Adipocyte (in vitro differentiated cells): ENCODE measurements around the gene CFAP58.

Source experiments
- DNase-seq: peaks from one replicate; pipeline ENCODE4 v3.0.0-alpha.2; 2015; ENCODE audit warnings: low read depth
- H3K27me3 ChIP-seq: replicated peaks from 2 replicates; pipeline ENCODE4 v1.7.0; 2013; ENCODE audit warnings: mild to moderate bottlenecking, low read length, moderate library complexity; ENCODE audit not compliant: control insufficient read depth, insufficient read depth
- H3K36me3 ChIP-seq: 2 replicates; pipeline ENCODE4 v1.7.0; 2013; ENCODE audit warnings: low read length, mild to moderate bottlenecking, moderate library complexity; ENCODE audit not compliant: control insufficient read depth, insufficient read depth, severe bottlenecking
- H3K4me1 ChIP-seq: 2 replicates; pipeline ENCODE4 v1.7.0; 2013; ENCODE audit warnings: mild to moderate bottlenecking, low read length, moderate library complexity; ENCODE audit not compliant: control insufficient read depth, insufficient read depth
- H3K4me3 ChIP-seq: 2 replicates; pipeline ENCODE4 v1.7.0; 2013; ENCODE audit warnings: mild to moderate bottlenecking, low read length, moderate library complexity
- H3K9ac ChIP-seq: 2 replicates; pipeline ENCODE4 v1.7.0; 2013; ENCODE audit warnings: mild to moderate bottlenecking, low read length, moderate library complexity
- H3K9me3 ChIP-seq: 2 replicates; pipeline ENCODE4 v1.7.0; 2013; ENCODE audit warnings: mild to moderate bottlenecking, low read length, moderate library complexity; ENCODE audit not compliant: control insufficient read depth

Gene CFAP58

DNA sequence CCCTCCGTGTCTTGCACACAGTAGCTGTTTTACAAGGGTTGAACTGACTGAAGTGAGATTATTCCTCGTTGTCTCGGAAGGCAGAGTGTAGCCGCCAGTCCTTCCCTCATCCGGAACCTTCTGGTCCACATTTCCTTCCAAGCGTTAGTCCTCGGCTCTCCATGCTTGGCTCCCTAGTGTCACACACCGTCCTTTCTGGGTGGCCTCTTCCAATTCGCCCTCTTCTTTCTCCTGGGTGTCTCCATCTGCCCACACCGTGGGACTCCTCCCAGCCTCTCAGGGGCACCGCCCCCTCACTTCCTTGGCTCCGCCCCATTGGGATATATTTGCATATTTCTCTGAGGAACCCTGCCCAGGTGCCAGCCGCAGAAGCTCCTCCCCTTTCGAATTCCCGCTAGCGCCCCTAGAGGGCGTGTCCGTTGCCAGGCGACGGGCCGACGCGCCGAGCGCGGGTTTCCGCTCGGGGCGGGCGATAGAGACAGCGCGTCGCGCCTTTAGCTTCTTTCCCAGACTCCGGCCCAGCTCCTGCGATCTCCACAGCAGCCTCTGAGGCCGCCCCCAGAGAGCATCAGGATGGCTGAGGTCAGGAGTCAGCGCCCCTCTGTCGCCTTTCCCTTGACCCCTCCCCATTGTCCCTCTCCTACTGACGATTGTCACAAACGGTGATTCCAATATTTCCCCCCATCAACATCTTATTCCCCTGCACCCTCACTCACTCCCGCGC is at the start of gene CFAP58:
CFAP58 (plus strand) TSS at position 509 of the 724 bp plus-strand sequence; CDS start at position 574, 65 bp downstream.
- Histone ChIP-seq H3K4me3 (peak within 1 kb of the TSS; percentile 80), H3K9me3 (no peaks in the 10 kb centered on the region), H3K4me1 (peaks cover 34% of the 10 kb centered on the region), H3K27me3 (no peaks in the 10 kb centered on the region), H3K36me3 (no peaks in the 10 kb centered on the region), H3K9ac (peak within 1 kb of the TSS; percentile 53)
- DNase-seq, result peak; percentile 85

DNA sequence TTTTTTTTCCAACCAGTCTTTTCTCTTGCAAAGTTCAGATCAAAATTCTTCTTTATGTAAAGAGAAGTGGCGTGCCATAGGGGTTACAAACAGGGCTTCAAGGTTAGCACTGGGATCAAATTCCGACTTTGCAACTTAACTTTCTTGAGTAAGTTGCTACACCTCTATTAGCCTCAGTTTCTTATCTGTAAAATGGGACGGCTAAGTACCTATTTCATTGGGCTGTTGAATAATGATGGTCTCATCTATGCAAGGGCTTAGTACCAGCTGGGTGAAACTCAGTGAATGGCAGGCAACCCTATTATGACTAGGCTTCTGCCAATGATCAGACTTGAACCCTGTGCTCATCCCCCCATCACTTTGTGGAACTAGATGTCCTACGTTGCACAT is 49.3 kb upstream of the CFAP58 start:
- Histone ChIP-seq H3K27me3 (no peaks in the 10 kb centered on the region), H3K4me3 (no peak overlapping the region), H3K9ac (no peak overlapping the region), H3K9me3 (no peaks in the 10 kb centered on the region), H3K36me3 (no peaks in the 10 kb centered on the region), H3K4me1 (peaks cover 36% of the 10 kb centered on the region)
- DNase-seq, result no peak

GRCh38 chr10:104304927-104305326 is 48.7 kb upstream of the CFAP58 start:
- Histone ChIP-seq H3K4me3 (no peak overlapping the region), H3K27me3 (no peaks in the 10 kb centered on the region)
- no peak for DNase-seq

DNA sequence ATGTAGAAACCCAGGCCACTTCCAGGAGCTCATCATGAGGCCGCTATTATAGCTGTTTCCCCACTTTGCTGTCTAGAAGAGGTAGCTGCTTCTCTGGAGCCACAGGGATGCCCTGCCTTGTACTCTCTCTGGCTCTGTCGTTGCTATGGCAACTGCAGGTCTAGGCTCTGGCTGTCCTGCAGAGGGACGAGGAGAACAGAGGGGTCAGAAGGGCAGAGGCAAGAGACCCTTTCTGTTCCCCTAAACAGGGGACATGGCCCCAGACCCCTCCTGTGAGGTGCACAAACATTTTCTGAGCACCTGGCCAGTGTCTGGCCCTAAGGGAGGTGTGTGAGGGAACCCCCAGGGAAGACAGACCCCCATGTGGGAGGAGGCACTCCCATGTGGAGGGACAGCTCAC is 46.7 kb upstream of the CFAP58 start:
- Histone ChIP-seq H3K27me3 (no peaks in the 10 kb centered on the region), H3K9me3 (no peaks in the 10 kb centered on the region), H3K4me1 (peaks cover 42% of the 10 kb centered on the region), H3K9ac (no peak overlapping the region), H3K4me3 (no peak overlapping the region), H3K36me3 (no peaks in the 10 kb centered on the region)
- no peak for DNase-seq

More at GRCh38 chr10:104304927-104305326, 48.7 kb upstream of the CFAP58 start:
- H3K9ac ChIP-seq, result no peak overlapping the region
- H3K4me1 ChIP-seq, result peaks cover 38% of the 10 kb centered on the region
- no peaks in the 10 kb centered on the region for H3K36me3 ChIP-seq
- H3K9me3 ChIP-seq, result no peaks in the 10 kb centered on the region

- Histone ChIP-seq H3K9ac (no peak overlapping the region), H3K9me3 (no peaks in the 10 kb centered on the region), H3K4me3 (no peak overlapping the region), H3K27me3 (no peaks in the 10 kb centered on the region), H3K4me1 (peaks cover 45% of the 10 kb centered on the region), H3K36me3 (peaks cover 7% of the 10 kb centered on the region)
- DNase-seq, result no peak
These were observed 45.8 kb upstream of the CFAP58 start for GRCh38 chr10:104307576-104308438.

DNA sequence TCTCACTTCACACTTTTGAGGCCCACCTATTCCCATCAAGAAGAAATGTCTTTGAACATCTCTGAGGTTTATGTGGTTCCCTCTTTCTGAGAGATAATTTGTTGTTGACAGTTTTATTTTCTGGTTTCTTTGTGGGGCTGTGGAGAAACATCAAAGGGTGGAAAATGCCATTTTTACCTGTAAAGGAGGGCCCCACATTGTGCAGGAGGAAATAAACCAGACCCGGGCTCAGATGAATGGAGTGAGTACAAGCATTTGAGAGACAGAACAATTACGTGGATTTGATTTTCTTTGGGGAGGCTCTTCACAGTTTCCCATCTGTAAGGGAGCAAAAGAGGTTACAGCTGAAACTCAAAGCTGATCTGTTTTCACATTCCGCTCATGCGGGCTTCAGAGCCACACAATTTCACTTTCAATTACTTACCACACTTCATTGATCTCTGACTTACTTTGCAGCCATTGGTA is 45.2 kb upstream of the CFAP58 start:
- H3K36me3 ChIP-seq, result peaks cover 13% of the 10 kb centered on the region
- H3K27me3 ChIP-seq, result no peaks in the 10 kb centered on the region
- H3K4me1 ChIP-seq, result peaks cover 45% of the 10 kb centered on the region
- H3K4me3 ChIP-seq, result no peak overlapping the region
- no peak for DNase-seq
- no peak overlapping the region for H3K9ac ChIP-seq
- H3K9me3 ChIP-seq, result no peaks in the 10 kb centered on the region

DNA sequence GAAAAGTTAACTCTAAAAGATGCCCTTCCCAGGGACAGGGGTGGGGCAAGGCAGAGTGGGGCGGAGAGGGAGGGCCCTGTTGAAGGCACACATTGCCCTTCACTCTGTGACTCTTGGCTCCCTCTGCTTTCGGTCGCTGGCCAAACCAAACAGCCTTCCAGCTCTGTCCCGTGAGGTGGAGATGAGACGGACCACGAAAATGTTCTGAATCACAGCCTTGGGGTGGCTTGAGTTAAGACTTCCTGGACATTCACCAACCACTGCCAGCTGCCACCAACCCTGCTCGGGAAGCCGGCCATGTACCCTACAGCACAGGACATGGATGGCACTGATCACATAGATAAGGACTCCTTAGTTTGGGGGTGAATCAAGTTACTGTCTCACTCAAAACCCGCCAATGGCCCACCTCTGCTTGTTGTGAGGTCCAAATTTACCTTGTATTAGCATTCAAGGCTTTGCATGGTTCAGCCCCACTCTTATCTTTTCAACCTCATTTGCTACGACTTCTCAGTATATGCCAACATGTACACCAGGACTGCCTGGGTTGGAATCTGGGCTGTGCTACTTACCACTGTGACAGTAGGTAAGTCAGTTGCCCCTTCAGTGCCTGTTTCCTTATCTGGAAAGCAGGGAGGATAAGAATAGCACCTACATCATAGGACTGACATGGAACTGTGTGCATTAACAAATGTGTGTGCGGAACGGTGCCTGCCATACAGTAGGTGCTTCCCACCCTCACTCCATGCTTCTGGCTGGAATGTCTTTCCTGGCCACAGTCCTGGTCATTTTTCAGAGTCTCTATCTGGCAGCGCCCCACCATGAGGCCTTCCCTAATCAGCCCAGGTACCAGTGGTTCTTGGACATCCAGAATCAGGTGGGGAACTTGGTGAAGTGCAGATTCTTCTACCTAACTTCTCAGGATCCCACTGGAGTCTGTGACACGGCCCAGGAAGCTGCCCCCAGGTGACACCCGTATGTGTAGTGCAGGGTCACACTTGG is 43.4 kb upstream of the CFAP58 start:
- peaks cover 31% of the 10 kb centered on the region for H3K36me3 ChIP-seq
- peaks cover 45% of the 10 kb centered on the region for H3K4me1 ChIP-seq
- no peaks in the 10 kb centered on the region for H3K9me3 ChIP-seq
- no peaks in the 10 kb centered on the region for H3K27me3 ChIP-seq
- no peak overlapping the region for H3K9ac ChIP-seq
- peak; percentile 88 for DNase-seq
- H3K4me3 ChIP-seq, result no peak overlapping the region

DNA sequence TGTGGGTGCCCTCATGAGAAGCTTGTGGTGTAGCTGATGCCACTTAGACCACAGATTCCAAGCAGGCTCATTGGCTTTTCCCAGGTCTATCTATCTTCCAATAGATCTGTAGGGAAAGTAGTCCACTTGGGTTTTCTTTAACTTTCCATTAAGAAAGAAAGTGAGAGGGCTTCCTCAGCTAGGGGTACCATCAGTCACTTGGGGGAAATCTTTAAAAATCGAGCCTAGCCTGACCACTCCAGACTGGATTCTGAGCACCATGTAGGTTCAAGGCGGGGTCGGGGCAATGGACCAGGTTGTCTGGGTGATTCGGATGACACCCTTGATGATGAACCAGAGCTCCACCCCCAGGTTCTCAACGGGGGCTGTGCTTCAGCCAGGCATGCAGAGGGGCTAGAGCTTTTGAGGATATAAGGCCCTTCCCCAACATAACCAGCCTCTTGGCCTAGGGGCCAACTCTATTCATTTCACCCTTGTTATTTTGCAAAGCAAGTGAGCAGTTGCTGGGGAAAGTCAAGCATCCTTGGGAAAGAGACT is 42.4 kb upstream of the CFAP58 start:
- H3K9ac ChIP-seq, result no peak overlapping the region
- DNase-seq, result no peak
- H3K4me3 ChIP-seq, result no peak overlapping the region
- peaks cover 36% of the 10 kb centered on the region for H3K36me3 ChIP-seq
- H3K27me3 ChIP-seq, result no peaks in the 10 kb centered on the region
- H3K9me3 ChIP-seq, result no peaks in the 10 kb centered on the region
- H3K4me1 ChIP-seq, result peaks cover 41% of the 10 kb centered on the region

DNA sequence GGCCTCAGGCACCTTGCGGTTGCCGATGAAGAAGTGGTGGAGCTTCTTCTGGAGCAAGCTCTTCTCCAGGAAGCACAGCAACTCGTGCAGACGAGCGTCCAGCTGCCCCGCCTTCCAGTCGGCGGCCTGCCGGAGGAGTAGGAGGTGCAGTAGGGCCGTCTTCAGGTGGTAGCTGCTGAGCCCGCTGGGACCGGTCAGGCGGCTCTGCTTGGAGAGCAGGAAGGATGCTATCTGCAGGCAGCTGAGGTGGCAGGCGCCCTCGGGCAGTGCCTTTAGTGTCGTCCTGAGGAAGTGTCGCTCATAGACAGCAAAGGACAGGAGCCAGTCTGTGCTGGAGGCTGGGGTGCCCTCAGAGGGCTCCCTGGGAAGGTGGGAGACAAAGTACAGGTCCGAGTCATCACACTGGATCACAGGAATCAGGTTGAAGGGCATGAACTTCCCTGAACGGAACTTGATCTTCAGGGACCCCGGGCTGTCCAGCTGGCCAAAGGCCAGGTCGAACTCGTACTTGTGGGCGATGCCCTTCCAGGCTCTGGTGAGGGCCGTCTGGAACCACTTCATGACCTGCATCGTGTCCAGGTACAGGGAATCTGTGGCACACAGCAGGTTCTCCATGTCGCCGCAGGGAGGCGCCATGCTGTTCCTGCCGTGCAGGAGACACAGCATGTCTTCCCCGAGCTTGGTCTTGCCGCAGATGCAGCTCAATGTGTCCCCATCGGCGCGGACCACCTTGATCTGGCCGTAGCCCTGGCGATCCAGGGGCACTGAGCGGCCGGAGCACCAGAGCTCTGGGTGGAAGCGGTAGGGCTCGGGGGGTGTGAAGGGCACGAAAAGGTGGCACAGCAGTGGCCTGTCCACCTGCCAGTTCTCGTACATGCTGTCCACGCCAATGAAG is 38.8 kb upstream of the CFAP58 start:
- Histone ChIP-seq H3K9me3 (no peaks in the 10 kb centered on the region), H3K9ac (no peak overlapping the region), H3K36me3 (peaks cover 36% of the 10 kb centered on the region), H3K27me3 (no peaks in the 10 kb centered on the region), H3K4me1 (peaks cover 53% of the 10 kb centered on the region), H3K4me3 (no peak overlapping the region)
- DNase-seq, result no peak

DNA sequence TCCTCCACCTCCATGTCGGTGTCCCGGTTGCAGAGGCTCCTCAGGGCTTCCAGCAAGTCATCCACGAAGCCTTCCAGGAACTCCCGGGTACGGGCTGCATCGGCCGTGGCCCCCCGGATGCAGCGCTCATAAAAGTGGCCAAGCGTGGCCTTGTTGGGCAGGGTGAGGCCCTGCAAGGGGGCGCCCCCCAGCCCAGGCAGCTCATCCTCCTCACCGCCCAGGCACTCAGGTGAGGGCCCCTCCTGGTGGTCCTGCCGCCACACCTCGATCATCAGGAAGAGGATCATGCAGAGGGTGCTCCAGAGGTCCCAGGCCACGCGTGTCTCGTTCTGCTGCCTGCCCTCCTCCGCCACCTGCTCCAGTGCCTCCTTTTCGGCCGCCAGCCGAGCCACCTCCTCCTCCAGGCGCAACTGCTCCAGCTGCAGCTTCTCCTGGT is 38.1 kb upstream of the CFAP58 start:
- no peak overlapping the region for H3K9ac ChIP-seq
- peaks cover 50% of the 10 kb centered on the region for H3K4me1 ChIP-seq
- no peak for DNase-seq
- peaks cover 36% of the 10 kb centered on the region for H3K36me3 ChIP-seq
- H3K9me3 ChIP-seq, result no peaks in the 10 kb centered on the region
- H3K27me3 ChIP-seq, result no peaks in the 10 kb centered on the region
- no peak overlapping the region for H3K4me3 ChIP-seq
